Lower leg skin (tissue), 3 donors: ENCODE results near the gene KRTAP3-2.

Experiments
- CTCF ChIP-seq, 3 donors: fragments of 450-650 bp; IDR thresholded peaks; one replicate each; pipeline ENCODE4 v1.5.1; 2016; ENCODE audit warnings: antibody characterized with exemption in 3 of 3, mild to moderate bottlenecking in 3 of 3, moderate library complexity in 2 of 3
- POLR2A ChIP-seq, 2 donors: fragments of 450-650 bp; IDR thresholded peaks; one replicate each; pipeline ENCODE4 v1.6.1; 2016 to 2017; ENCODE audit warnings: antibody characterized with exemption in 2 of 2, mild to moderate bottlenecking in 1 of 2, moderate library complexity in 1 of 2

- TF ChIP-seq CTCF (IDR thresholded peaks at IDR 0.05) (no peak), POLR2A (IDR thresholded peaks at IDR 0.05) (no peak)
Observed at GRCh38 chr17:41024697-41025096, 25.0 kb upstream of the KRTAP3-2 start.
